SKM-1 (cell line): ENCODE measurements around the gene KLHL33.

ENCODE experiments used
- DNase-seq: peaks from one replicate; lab custom pipeline; 2025; ENCODE audit not compliant: unreplicated experiment; lab: John Stamatoyannopoulos, UW

Gene KLHL33

GRCh38 chr14:20376071-20376588, 59.8 kb downstream of the KLHL33 start:
- no peak for DNase-seq
